AG09319 (cell line): ENCODE data around the gene CNNM3.

Experiments used
- DNase-seq: peaks from one replicate; pipeline ENCODE4 v3.0.0-alpha.2; 2010; ENCODE audit warnings: low read depth; ENCODE audit errors: extremely low read depth
- TF ChIP-seq, protein P1 (sequence below): IDR thresholded peaks from 2 replicates; pipeline ENCODE4 v1.5.1; 2011; ENCODE audit warnings: low read depth, mild to moderate bottlenecking, inconsistent platforms, low read length, moderate library complexity

The CNNM3 gene

DNA sequence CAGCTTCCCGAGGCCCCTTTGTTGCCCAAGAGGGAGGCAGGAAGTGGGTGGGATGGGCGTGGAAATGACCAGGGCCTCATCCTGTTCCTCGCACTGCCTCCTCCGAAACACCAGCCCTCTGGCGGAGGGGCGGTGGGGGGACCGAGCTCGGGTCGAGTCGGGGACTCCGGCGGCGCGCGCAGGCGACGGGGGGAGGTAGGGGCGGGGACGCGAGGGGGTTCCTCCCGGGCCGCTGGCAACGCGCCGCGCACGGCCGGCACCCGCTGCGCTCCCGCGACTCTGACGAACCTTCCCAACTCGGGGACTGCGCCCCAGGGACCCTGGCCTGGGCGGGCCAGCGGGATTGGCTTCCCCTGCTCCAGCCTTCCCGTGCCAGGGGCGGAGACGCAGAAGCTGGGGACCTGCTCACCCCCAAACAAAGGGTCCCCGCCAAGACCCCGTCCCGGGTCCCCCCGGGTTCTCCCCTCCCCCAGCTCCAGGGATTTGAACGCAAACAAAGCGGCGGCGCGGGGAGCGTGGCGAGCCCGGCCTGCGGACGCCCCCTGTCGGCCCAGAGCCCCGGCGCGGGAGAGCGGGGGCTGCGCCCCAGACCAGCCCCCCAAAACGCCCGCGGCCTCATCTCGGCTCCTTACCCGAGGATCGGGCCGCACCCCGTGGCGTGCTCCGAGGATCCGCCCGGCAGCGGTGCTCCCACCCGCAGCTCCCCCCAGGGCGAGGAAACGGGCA is 52.6 kb downstream of the CNNM3 start:
- TF ChIP-seq, protein P1, sequence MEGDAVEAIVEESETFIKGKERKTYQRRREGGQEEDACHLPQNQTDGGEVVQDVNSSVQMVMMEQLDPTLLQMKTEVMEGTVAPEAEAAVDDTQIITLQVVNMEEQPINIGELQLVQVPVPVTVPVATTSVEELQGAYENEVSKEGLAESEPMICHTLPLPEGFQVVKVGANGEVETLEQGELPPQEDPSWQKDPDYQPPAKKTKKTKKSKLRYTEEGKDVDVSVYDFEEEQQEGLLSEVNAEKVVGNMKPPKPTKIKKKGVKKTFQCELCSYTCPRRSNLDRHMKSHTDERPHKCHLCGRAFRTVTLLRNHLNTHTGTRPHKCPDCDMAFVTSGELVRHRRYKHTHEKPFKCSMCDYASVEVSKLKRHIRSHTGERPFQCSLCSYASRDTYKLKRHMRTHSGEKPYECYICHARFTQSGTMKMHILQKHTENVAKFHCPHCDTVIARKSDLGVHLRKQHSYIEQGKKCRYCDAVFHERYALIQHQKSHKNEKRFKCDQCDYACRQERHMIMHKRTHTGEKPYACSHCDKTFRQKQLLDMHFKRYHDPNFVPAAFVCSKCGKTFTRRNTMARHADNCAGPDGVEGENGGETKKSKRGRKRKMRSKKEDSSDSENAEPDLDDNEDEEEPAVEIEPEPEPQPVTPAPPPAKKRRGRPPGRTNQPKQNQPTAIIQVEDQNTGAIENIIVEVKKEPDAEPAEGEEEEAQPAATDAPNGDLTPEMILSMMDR = peak; percentile 46
- peak; percentile 81 for DNase-seq

DNA sequence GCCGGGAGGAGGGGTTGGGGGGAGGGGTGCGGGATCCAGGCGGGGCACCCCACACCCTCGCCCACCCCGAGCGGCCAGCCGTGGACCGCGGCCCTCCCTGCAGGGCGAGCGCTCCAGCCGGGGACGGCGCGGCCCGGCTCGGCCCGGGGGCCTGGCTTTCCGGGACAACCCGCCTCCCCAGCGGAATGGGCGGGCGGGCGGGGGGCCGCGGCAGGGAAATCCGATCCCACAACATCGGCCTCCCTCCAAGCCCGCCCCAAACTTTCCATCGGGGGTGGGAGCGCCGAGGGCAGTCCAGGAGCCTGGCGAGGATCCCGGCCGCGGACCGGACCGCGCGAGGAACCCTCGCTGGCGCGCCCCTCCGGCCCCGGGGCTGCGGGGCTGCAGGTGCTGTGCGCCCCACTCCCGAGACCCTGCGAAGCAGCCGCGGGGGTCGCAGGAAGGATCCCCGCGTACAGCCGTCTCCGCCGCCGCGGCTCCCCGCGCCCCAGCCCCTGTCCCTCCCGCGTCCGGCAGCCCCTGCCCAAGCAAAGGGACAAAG is 53.3 kb downstream of the CNNM3 start:
- peak; percentile 59 for DNase-seq
- TF ChIP-seq, protein P1 = no peak

DNA sequence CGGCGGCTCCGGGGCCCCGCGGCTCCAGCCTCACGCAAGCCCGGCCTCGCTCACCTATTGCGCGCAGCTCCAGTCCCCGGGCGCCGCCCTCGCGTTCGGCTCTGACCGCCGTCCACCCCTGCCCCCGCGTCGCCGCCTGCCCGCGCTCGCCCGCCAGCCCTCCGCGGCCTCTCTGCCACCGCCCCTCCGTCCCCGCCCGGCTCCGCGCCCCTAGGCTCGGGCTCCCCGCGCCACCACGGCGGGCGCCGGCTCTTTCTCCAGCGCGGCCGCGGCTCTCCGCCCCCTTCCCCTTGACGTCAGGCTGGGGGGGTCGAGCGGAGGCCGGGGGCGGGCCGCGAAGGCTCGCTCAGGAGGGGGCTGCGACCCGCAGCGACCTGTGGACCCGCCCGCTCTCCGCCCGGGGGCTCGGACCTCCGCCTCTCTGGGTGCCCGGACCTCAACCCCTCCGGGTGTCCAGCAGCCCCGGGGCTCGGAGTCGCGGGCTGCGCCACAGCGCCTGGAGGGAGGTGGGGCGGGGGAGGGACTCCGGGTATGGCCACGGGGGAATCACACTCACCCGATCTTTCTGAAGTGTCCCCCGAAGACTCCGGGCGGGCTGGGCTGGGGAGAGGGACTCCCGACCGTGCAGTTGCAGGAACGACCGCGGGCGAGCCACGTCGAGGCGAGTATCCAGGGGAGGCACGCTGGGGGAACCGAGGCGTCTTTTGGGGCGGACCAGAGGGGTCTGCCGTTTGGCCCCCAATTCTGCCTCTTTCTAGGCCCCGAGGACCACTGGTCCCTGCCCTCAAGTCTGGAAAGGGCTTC is 54.0 kb downstream of the CNNM3 start, which contains the start of gene SEMA4C:
Gene SEMA4C (minus strand): TSS at position 259 of the 804 bp plus-strand sequence. CDS start 2,194 bp downstream, outside the sequence.
- no peak for DNase-seq
- TF ChIP-seq, protein P1 = no peak

DNA sequence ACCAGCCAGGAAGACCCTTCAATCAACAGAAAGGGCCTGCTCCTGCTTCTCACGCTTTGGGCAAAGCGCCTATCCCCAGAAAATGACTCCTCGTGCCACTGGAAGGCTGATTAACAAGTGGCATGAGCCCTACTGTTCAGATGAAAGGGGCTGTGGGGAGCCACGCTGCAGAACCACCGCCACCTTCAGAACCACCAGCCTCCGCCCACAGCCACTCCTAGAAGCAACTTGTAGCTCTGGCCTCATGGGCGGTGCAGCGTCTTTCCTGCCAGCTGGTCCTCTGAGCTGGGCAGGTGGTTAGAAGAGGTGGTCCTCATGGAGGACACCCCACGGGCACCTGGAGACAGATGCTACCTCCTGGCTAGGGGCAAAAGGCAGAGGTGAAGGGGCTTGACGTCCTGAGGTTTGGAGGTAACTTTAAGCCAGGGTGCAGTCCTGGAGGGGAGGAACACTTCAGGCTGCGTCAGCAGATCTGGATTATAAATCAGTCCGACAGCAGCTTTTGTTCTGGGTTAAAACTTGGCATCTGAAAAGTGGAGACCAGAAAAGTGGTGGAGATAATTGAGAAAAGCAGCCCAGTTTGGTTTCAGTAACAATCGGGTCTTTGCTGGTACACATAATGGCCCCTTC is 54.7 kb downstream of the CNNM3 start:
- TF ChIP-seq, protein P1 = no peak
- DNase-seq = no peak

DNA sequence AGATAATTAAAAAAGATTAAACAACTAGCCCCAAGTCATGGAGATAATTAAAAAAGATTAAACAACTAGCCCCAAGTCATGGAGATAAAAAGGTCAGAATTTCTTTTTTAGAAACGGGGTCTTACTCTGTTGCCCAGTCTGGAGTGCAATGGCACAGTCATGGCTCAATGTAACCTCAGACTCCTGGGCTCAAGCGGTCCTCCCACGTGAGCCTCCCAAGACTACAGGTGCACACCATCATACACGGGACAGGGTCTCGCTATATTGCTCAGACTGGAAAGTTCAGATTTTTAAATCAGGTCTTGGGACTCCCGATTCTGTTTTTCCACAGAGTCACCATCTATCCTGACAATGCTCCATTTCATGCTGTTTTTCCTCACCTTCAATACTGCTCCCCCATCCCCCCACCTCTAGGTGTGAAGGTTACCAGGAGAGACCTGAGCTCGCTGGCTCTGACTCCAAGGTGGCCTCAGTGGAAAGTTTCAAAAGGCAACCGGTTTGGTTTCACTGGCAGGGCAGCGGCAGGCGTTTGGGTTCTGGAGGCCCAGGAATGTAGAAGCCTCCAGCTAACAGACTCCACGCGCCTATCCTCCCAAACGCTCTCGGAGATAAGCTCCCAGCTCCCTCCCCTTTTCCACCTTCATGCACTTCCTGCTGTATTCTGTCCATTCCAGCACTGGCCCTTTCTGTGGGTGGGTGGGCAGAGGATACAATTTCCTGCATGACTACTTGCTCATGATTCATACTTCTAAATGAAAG is 56.7 kb downstream of the CNNM3 start:
- no peak for DNase-seq
- TF ChIP-seq, protein P1 = no peak

DNA sequence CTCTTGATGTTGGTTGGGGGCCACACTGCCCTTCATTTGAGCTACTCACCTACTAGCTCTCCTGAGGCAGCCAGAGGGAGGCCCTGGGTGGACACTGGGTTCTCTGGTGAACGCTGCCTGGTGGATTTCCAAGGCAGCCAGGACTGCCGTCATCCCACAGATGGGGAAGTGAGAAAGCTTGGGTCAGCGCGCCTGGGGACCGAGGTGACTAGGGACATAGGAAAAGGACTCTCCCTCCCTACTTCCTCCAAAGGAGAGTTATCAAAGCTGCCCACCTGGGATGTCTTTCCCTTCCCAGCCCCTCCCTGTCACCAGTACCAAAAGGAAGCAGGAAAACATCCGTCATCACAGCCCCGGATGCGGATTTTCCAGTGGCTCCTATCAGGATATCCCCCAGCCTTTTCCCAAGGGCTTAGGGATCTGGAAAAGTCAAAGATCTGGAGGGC is 57.6 kb downstream of the CNNM3 start:
- TF ChIP-seq, protein P1 = no peak
- DNase-seq = no peak
